GM23248 (cell line): Measurements from ENCODE around the gene URM1.

ENCODE experiments used
- EZH2 ChIP-seq: fragments of 200-600 bp; sonication (generic); IDR thresholded peaks from 2 replicates; pipeline ENCODE4 v1.6.1; 2018; ENCODE audit warnings: antibody characterized with exemption, mild to moderate bottlenecking; ENCODE audit not compliant: insufficient read depth, poor library complexity, severe bottlenecking
- EZH2phosphoT487 ChIP-seq: fragments of 200-600 bp; sonication (generic); IDR thresholded peaks from 2 replicates; pipeline ENCODE4 v1.6.1; 2018; ENCODE audit warnings: antibody characterized with exemption, moderate library complexity, mild to moderate bottlenecking, low read depth; ENCODE audit not compliant: insufficient read depth

GRCh38 chr9:128405077-128405779 is 34.1 kb downstream of the URM1 start:
- TF ChIP-seq EZH2phosphoT487 (no peak), EZH2 (no peak)
